Right renal pelvis (tissue), 4 donors: ENCODE measurements around the gene MKLN1. TPM values are rescaled to one million over a fixed set of nuclear protein-coding genes. Genes with fewer than 3 reads are reported as not detected.
"Not testable (repeated sequence)": the region's sequence is repeated elsewhere in the genome, so short reads cannot be mapped to it uniquely, and the experiment has no call there.

ENCODE experiments used
- DNase-seq, 4 donors: peaks; one replicate each; pipeline ENCODE4 v3.0.0-alpha.2; 2013; ENCODE audit warnings: low read depth in 4 of 4, low spot score in 3 of 4, missing footprints in 1 of 4
- polyA plus RNA-seq, 4 donors: library from polyadenylated mRNA; unstranded; fragments of 120-200 nt; gene quantifications; one replicate each; pipeline ENCODE4 v1.2.1, GENCODE V29; 2013; ENCODE audit not compliant: insufficient read length in 4 of 4

The MKLN1 gene
- polyA plus RNA-seq, 4 donors, result 34.2 to 49.9 (median 43.9) TPM

GRCh38 chr7:131495669-131496498 lies 168.2 kb downstream of the MKLN1 start:
- DNase-seq, result no peak

- no peak for DNase-seq
Measured at GRCh38 chr7:131497454-131497853, 169.8 kb downstream of the MKLN1 start.

- DNase-seq, result no peak
Measured at GRCh38 chr7:131498237-131498885, 170.7 kb downstream of the MKLN1 start.

GRCh38 chr7:131499801-131500200 lies 172.1 kb downstream of the MKLN1 start:
- no peak for DNase-seq

GRCh38 chr7:131500357-131500756 lies 172.7 kb downstream of the MKLN1 start:
- DNase-seq, result no peak

- no peak for DNase-seq
Measured at GRCh38 chr7:131501422-131501821, 173.7 kb downstream of the MKLN1 start.

- no peak for DNase-seq
Measured at GRCh38 chr7:131501930-131502685, 174.4 kb downstream of the MKLN1 start.

GRCh38 chr7:131502810-131503508 lies 175.3 kb downstream of the MKLN1 start:
- DNase-seq, result peak in 3 of 4 donors; percentile 25 to 40 (median 28)

GRCh38 chr7:131503639-131504038 lies 176.0 kb downstream of the MKLN1 start:
- no peak for DNase-seq

GRCh38 chr7:131504157-131504899 lies 176.7 kb downstream of the MKLN1 start:
- no peak for DNase-seq

- not testable (repeated sequence) for DNase-seq
Measured at GRCh38 chr7:131505037-131505620, 177.5 kb downstream of the MKLN1 start.

- no peak for DNase-seq
Measured at GRCh38 chr7:131505636-131506557, 178.2 kb downstream of the MKLN1 start.

- DNase-seq, result no peak
Measured at GRCh38 chr7:131506597-131506996, 178.9 kb downstream of the MKLN1 start.

- peak; percentile 48 to 67 (median 52) for DNase-seq
Measured at GRCh38 chr7:131507592-131508331, 180.1 kb downstream of the MKLN1 start.

GRCh38 chr7:131508754-131509486 lies 181.2 kb downstream of the MKLN1 start:
- no peak for DNase-seq

- no peak for DNase-seq
Measured at GRCh38 chr7:131509781-131510180, 182.1 kb downstream of the MKLN1 start.

GRCh38 chr7:131511071-131511470 lies 183.4 kb downstream of the MKLN1 start:
- DNase-seq, result no peak
